Gastrocnemius medialis (tissue), 4 donors: ENCODE results near the gene PDE6H.

Source experiments
- POLR2A ChIP-seq, 2 donors: fragments of 450-650 bp; IDR thresholded peaks; one replicate each; pipeline ENCODE4 v1.6.1; 2017; ENCODE audit warnings: antibody characterized with exemption in 2 of 2, mild to moderate bottlenecking in 2 of 2, moderate library complexity in 2 of 2
- TF ChIP-seq, protein P1 (sequence below), 5 experiments: fragments of 450-650 bp in 3 of 5; fragments of 200-600 bp in 2 of 5; sonication (generic) in 2 of 5; IDR thresholded peaks in 4 of 5; conservative IDR thresholded peaks in 1 of 5; 1 replicate in 4 of 5; 2 replicates in 1 of 5; pipeline ENCODE4 v1.5.1; 2016 to 2019; ENCODE audit warnings: antibody characterized with exemption in 5 of 5, mild to moderate bottlenecking in 3 of 5, moderate library complexity in 3 of 5

GRCh38 chr12:14970473-14970872 is 2.4 kb upstream of the PDE6H start:
- TF ChIP-seq, protein P1, sequence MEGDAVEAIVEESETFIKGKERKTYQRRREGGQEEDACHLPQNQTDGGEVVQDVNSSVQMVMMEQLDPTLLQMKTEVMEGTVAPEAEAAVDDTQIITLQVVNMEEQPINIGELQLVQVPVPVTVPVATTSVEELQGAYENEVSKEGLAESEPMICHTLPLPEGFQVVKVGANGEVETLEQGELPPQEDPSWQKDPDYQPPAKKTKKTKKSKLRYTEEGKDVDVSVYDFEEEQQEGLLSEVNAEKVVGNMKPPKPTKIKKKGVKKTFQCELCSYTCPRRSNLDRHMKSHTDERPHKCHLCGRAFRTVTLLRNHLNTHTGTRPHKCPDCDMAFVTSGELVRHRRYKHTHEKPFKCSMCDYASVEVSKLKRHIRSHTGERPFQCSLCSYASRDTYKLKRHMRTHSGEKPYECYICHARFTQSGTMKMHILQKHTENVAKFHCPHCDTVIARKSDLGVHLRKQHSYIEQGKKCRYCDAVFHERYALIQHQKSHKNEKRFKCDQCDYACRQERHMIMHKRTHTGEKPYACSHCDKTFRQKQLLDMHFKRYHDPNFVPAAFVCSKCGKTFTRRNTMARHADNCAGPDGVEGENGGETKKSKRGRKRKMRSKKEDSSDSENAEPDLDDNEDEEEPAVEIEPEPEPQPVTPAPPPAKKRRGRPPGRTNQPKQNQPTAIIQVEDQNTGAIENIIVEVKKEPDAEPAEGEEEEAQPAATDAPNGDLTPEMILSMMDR (IDR thresholded peaks at IDR 0.05 in 4 of 5, conservative IDR thresholded peaks at IDR 0.05 in 1 of 5) = no peak
- no peak for TF ChIP-seq POLR2A (IDR thresholded peaks at IDR 0.05)
